Tibial nerve (tissue), 4 donors: Measurements from ENCODE around the gene CDC42EP3.

ENCODE experiments used
- CTCF ChIP-seq, 5 experiments: fragments of 200-600 bp in 3 of 5; fragments of 450-650 bp in 2 of 5; sonication (generic) in 3 of 5; IDR thresholded peaks; one replicate each; pipeline ENCODE4 v1.5.1; 2016 to 2019; ENCODE audit warnings: antibody characterized with exemption in 5 of 5, mild to moderate bottlenecking in 3 of 5, moderate library complexity in 2 of 5
- EP300 ChIP-seq, 2 donors: sonication (generic); formaldehyde crosslinking; IDR thresholded peaks; one replicate each; pipeline ENCODE4 v1.6.1; 2017; ENCODE audit warnings: antibody characterized with exemption in 2 of 2, mild to moderate bottlenecking in 1 of 2
- POLR2A ChIP-seq, 2 donors: fragments of 450-650 bp; IDR thresholded peaks; one replicate each; pipeline ENCODE4 v1.6.1; 2017; ENCODE audit warnings: antibody characterized with exemption in 2 of 2, mild to moderate bottlenecking in 2 of 2, moderate library complexity in 2 of 2

- TF ChIP-seq POLR2A (IDR thresholded peaks at IDR 0.05) (no peak), EP300 (IDR thresholded peaks at IDR 0.05) (no peak), CTCF (IDR thresholded peaks at IDR 0.05) (no peak)
Measured at GRCh38 chr2:37641582-37642171, 29.8 kb downstream of the CDC42EP3 start.
